HG03135 (cell line): ENCODE measurements around the gene SP2.
"Not testable (repeated sequence)": the region's sequence is repeated elsewhere in the genome, so short reads cannot be mapped to it uniquely, and the experiment has no call there.

Experiments used
- ATAC-seq: cut with Tn5 transposase; IDR thresholded peaks from one replicate; pipeline ENCODE4 v1.9.1; 2021; ENCODE audit warnings: mild to moderate bottlenecking, moderate library complexity; ENCODE audit not compliant: unreplicated experiment

Gene SP2

DNA sequence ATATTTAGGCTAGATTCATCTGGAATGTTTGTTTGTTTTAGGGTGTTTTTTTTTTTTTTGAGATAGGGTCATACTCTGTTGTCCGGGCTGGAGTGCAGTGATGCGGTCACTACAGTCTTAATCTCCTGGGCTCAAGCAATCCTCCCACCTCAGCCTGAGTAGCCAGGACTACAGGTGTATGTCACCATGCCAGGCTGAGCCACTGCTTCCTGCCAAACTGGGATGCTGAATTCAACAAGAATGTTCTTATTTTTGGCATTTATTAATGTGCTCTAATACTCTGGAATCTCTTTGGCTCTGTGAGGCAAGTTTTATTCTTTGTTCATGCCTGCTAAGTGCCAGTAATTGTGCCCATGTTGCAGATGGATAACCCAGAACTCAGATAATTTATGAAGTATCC is 21.5 kb downstream of the SP2 start:
- ATAC-seq = no peak

DNA sequence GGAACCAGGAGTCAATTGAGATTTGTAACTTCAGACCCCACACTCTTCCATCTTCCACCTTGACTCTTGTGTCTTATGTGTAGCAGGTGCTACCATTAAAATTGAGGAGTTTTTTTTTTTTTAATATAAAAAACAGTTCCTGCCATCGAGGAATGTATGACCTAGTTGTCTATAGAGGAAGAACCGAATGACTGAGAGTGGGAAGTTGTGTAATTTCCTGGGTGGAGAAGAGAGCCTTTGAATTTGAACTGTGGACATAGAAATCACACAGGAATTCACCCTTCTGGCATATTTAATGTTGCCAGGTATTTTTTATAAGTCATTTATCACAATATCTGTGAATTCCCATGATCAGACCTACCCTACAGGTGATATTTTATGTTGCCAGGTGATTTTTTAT is 22.0 kb downstream of the SP2 start:
- no peak for ATAC-seq

DNA sequence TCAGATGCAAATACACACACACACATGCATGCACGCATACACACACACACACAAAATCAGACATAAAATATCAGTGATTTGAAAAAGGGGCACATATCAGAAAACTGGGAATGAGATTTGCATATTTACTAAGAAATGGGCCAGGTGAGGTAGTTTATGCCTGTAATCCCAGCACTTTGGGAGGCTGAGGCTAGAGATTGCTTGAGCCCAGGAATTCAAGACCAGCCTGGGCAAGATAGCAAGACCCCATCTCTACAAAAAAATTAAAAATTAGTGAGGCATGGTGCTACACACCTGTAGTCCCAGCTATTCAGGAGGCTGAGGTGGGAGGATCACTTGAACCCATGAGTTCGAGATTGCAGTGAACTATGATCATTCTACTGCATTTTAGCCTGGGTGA is 23.0 kb downstream of the SP2 start:
- no peak for ATAC-seq

DNA sequence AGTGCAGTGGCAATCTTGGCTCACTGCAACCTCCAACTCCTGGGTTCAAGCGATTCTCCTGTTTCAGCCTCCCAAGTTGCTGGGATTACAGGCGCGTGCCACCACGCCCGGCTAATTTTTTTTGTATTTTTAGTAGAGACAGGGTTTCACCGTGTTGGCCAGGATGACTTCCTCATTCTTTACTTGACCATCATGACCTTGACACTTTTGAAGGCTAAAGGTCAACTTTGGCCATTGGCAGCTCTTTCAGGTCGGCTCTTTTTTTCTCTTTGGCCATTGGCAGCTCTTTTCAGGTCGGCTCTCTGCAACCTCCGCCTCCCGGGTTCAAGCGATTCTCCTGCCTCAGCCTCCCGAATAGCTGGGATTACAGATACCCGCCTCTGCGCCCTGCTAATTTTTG is 23.9 kb downstream of the SP2 start:
- ATAC-seq = not testable (repeated sequence)

DNA sequence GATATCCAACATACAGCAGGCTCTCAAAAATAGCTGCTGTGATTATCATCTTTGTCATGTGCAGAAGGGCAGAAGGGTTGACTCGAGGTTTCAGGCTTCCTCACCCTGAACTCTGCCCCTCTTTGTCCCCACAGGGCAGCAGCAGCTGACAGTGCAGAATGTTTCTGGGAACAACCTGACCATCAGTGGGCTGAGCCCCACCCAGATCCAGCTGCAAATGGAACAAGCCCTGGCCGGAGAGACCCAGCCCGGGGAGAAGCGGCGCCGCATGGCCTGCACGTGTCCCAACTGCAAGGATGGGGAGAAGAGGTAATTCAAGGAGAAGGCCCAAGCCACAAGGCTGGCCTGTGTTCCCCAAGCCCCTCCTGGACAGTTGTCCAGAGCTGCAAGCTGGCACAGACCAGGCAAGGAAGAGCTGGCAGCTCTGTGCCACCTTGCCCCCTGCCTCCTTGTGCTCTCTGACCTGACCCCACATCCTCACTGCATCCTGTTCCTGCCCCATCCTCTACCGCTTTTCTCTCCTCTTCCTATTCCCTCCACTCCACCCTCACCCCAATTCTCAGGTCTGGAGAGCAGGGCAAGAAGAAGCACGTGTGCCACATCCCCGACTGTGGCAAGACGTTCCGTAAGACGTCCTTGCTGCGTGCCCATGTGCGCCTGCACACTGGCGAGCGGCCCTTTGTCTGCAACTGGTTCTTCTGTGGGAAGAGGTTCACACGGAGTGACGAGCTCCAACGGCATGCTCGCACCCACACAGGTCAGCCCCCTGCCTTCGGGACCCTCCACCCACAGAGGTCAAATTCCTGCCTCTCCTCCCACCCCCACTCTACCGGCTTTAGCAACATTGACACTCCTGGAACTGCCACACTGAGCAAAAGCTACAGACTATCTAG is 29.0 kb downstream of the SP2 start:
- no peak for ATAC-seq

DNA sequence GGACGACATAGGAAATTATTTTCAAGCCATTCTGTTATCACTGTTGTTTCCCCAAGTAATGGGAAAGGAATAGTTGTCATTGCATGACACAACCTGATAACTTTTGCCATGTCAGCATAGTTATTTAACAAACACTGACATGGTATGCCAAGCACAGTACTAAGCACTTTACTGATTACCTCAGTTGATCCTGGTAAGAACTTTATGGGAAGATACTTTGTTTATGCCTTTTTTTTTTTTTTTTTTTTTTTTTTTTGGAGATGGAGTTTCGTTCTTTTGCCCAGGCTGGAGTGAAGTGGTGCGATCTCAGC is 29.6 kb downstream of the SP2 start:
- ATAC-seq = no peak

DNA sequence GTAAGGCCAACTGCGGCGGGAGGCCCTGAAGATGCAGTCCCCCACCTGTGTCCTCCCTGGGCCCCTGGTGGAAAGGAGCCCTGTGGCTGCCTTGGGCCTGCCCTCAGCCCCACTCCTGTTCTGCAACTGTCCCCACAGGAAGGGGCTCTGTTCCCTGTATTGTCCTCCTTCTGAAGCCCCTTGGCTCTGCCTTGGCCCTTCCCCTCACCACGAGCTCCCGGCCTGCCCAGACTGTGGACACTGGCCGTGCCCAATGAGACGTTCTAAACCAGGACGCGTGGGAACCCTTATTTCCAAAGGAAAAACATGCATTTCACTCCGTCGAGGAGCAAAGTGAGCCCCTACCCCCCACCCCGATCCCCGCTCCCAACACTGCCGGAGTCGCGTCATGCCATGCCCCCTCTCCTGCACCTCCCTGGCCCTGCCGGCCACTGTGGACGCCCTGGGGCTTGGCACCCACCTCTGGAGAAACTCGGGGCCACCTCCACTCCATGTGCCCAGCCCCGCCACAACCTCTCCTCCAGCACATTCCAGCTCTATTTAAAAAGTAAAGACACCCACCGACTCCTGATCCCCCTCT is 31.9 kb downstream of the SP2 start:
- ATAC-seq = no peak

DNA sequence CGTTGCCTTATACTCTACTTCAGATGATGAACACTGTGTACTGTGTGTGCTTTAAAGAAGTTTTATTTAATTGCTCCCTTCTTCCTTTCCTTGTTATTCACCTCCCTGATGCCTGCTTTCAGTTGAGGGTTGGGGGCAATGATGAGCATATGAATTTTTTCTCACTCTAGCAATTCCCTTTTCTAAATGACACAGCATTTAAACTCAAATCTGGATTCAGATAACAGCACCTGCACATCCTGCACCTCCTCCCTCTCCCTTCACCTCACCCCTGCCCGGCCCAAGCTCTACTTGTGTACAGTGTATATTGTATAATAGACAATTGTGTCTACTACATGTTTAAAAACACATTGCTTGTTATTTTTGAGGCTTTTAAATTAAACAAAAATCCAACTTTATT is 32.4 kb downstream of the SP2 start:
- ATAC-seq = no peak

DNA sequence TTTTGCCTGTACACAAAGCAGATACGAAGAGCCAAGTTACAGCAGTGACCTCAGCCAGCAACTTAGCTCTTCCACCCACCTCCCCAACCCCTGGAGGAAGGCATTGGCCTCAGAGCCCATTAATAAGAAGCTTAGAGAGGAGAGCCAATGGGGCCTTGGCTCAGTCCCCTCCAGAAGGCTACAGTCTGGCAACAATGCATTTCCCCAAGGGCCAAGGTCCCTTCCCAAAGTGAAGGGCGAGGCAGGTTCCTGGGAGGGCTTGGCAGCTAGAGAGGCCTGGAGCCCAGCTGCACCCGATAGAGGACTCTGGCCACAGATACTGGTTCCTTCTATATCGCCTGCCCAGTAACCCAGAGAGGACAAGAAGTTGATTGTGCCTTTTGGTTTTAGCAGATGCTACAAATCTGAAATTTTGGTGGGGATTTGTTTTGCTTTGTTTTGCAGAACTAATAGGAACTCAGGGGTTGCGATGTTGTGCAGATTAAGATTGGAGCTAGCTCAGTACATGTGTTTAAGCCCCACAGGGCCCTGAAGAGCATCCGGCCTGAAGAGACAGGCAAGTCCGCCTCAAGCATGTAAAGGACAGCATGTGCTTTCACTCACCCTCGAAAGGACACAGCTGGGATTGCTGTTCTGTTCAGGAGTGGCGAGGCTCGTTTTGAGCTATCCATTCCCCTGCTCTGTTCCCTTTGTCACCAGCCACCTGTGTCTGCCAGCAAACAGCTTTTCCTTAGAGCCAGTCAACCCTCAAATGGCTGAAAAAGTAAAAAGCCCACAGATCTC is 33.4 kb downstream of the SP2 start:
- no peak for ATAC-seq

DNA sequence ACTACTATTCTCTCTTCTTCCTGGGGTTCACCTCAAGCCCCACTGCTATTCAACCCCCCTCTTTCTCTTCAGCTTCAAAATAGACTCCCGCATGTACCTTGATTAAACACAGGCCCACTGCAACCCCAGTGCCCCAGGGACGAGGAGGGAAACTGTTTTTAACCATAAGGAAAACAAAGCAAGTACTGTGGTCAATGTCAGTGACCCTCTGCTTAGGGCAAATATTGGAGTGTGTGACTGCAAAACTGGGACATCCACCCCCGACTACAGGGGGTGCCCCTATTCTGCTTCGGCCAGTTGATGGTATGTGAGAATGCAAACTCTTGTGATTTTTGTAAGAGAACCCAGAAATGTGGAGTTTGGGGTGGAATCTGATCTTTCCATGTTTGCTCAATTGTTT is 35.8 kb downstream of the SP2 start:
- no peak for ATAC-seq

DNA sequence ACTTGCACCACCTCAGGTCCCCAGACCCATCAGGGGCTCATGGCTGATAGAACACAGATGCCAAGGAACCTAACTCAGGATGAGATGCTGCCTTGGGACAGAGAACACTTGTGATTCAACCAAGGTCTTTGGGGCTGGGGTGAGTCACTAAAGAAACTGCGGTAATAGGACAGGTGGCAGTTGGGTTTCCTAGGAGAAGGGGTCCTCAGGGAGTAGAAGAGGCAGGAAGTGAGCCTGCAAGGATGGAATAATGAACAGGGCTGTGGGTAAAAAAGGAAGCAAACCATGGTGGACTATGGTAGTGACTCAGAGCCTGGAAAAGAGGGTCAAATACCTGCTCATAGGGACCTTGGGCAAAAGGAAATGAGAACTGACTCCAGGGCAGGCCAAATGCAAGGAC is 38.8 kb downstream of the SP2 start:
- no peak for ATAC-seq

DNA sequence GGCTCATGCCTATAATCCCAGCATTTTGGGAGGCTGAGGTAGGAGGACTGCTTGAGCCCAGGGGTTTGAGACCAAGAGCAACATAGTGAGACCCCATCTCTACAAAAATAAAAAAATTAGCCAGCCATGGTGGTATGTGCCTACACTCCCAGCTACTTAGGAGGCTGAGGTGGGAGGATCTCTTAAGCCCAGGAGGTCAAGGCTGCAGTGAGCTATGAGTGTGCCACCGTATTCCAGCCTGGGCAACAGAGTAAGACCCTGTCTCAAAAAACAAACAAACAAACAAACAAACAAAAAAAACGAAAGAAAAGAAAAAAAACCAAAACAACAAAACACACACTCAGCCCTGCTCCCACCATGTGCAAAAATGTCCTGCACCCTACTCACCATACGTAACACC is 39.4 kb downstream of the SP2 start:
- ATAC-seq = not testable (repeated sequence)

DNA sequence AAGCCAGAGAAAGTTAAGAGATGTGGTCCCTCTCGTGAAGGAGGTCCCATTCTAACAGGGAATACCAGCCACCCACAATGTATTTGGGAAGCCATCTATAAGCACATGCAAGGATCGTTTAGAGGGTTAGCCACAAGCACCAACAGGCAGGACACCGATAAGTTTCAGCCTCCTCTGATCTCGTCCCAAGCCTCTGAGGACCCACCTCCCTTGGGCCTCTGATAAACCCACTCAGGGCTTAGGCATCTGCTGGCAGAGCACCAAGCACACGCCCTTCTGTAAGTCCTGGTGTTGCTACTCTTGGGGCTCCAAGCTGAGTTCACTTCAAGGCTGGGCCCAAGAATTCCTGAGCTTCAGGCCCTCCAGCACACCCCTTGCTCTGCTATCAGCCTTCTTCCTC is 39.9 kb downstream of the SP2 start:
- no peak for ATAC-seq

DNA sequence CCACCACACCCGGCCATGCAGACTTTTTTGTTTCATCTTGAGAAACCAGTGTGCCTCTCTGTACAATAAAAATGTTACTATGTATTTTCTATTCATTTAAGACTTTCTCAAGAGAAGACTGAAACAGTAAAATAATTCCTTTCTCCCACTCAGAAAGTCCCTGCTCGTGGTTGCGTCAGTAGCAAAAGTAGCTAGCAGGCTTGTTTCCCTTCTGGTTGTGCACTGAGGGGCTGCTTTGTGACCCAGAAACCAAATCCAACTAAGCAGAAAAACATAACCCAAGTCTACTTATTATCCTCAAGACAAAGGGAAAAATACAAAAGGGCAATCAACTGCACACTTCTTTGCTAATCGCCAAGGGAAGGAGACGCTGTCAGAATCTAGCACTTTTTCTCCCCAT is 41.9 kb downstream of the SP2 start:
- no peak for ATAC-seq

DNA sequence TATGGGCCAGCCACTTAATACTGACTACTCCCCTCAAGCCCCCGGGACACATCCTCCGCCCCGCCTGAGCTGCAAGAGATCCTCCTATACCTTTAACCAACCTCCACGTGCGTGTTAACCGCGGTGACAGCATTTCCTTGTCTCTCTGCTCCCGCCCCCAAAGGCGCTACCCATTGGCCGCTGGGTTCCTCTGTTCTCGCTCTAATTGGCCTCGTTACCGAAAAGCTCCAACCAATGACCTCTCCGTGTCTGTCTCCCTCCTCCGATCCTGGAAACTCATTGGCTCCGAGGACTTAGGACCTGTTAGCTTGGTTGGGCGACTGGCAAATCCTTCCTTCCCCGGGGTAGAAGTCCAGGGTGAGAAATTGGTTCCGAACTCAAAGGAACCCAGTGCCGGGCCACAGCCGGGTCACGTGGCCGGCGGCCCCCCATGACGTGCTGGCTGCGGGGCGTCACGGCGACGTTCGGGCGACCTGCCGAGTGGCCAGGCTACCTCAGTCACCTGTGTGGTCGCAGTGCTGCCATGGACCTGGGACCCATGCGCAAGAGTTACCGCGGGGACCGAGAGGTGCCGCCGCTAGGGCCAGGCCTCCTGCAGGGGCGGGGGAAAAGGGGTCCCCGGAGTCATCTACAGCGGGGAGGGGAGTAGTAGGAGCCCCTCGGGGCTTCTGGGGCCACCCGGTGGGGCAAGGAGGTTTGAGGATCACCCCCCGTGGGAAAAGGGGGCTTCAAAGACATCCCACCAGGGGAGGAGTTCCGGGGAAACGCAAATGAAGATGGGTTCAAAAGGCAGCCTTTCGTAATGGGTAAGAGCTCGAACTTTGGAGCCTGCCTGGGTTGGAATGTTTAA is 45.4 kb downstream of the SP2 start, which contains the start of gene PNPO:
TSS of gene PNPO (plus strand) at position 326 of the 850 bp plus-strand sequence. CDS start at position 431, 105 bp downstream.
- peak; percentile 93 for ATAC-seq

DNA sequence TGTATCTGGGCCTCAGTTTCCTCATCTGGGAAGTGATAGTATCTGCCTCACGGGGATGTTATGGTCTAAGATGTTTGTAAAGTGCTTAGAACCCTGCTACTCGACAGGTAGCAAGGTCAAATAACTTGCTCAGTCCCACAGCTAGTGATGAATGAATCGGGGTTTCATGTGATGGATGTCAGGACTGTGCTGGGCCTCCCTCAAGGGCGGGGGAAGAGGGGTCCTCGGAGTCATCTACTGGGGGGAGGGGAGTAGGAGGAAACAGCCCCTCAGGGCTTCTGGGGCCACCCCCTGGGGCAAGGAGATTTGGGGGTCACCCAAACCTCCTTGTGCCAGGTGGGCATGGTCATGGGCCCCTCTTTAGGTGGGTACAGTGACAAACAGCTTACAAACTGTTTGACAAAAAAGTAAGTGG is 46.1 kb downstream of the SP2 start:
- ATAC-seq = no peak

DNA sequence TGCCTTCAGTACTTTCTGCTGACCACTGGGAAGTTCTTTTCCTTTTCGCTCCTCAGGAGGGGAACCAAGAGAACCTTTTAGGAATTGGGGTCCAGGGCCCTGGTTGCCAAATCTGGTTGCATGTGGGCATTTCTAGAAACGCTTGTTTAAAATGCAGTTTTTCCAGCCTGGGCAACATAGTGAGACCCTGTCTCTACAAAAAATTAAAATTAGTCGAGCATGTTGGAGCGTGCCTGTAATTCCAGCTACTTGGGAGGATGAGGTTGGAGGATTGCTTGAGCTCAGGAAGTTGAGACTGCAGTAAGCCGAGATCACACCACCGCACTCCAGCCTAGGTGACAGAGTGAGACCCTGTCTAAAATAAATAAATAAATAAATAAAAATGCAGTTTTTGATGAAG is 46.5 kb downstream of the SP2 start:
- no peak for ATAC-seq

DNA sequence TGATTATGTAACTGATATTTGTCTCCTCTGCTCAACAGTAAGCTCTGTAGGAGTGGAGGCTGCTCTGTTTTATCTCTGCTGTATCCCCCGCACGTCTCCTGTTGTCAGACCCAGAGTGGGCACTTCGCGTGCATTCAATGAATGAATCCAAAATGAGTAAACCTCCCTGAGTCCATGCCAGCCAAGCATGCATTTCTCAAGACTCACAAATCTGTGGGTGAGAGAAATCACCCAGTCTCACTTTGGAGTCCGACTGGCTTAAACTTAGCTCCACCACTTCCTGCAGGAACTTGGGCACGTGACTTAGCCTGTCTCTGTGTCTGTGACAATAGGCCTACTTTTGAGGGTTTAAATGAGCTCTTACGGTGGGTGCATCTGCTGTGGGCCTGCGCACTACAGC is 49.0 kb downstream of the SP2 start:
- ATAC-seq = no peak

DNA sequence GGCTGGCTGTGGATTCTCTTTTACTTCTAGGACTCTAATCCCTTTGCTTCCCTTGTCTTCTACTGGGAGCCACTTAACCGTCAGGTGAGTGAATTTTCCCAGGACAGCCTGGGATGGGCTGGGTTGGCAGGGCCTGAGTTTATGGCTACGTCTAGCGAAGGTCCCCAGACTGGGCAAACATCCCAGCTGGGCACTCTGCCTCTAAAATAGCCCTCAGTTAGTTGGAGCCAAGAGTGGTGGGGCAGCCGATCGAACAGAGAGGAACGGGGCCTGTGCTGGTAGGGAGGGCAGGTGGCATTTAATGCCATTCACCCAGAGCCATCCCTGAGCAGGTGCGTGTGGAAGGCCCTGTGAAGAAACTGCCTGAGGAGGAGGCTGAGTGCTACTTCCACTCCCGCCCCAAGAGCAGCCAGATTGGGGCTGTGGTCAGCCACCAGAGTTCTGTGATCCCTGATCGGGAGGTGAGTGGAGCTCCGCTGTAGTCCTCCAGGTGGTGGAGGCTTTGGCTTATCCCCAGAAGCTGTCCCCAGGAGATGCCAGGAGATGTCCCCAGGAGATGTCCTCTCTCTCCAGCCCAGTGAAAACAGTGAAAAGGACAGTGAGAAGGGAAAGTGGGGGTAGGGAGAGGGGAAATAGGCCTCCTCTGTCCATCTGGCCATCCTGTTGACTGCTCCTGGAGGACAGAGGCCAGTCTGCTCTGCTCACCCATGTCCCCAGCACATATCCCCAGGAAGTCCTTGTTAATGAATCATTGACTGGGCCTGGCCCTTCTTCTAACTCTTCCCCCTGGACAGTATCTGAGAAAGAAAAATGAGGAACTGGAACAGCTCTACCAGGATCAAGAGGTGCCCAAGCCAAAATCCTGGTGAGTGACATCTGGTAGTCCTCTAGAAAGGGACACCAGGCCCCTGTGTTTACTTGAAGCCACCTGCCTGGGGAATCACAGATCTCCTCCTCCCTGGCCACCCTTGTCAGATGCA is 49.8 kb downstream of the SP2 start:
- ATAC-seq = no peak

DNA sequence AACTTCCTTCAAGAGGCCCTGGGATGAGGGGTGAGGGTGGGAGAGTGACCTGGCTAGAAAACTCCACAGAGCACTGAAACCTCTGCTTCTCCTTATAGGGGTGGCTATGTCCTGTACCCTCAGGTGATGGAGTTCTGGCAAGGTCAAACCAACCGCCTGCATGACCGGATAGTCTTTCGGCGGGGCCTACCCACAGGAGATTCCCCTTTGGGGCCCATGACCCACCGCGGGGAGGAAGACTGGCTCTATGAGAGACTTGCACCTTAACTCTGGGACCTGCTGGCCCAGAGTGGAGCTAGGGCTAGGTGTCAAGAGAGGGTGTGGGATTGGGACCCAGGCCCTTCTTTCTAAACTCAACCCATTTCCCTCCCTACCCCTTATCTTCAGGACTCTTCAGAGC is 50.5 kb downstream of the SP2 start:
- ATAC-seq = no peak
